HG03460 (cell line): ENCODE results near the gene MARF1.

Experiments used
- ATAC-seq: cut with Tn5 transposase; IDR thresholded peaks from one replicate; pipeline ENCODE4 v1.9.1; 2021; ENCODE audit not compliant: unreplicated experiment

Gene MARF1

DNA sequence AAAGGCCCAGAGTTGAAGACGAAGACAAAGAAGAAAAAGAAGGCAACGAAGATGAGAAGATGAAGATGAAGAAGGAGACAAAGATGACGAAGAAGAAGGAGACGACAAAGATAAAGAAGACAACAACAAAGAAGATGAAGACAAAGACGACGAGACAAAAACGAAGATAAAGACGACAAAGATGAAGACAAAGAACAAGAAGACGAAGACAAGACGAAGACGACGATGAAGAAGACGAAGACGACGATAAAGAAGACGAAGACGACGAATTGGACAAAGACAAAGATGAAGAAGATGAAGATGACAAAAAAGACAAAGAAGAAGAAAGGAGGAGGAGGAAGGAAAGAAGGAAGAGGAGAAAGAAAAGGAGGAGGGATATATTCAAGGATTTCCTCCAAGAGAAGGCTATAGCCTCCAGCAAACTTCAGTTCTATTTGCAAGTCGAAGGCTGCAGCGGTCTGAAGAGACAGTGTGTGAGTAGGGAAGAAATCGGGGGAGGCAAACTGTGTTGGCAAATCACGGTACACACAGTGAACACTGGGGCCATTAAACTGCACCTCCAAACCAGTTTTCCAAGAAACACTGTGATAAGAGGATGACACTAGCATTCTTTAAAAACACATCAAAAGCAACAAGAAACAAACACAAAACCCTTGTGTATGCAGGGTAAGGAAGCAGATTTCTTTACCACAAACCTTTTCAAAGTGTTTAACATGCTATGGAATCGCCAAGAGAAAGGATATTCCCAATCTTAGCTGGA, 40.5 kb downstream of the MARF1 start:
- no peak for ATAC-seq

DNA sequence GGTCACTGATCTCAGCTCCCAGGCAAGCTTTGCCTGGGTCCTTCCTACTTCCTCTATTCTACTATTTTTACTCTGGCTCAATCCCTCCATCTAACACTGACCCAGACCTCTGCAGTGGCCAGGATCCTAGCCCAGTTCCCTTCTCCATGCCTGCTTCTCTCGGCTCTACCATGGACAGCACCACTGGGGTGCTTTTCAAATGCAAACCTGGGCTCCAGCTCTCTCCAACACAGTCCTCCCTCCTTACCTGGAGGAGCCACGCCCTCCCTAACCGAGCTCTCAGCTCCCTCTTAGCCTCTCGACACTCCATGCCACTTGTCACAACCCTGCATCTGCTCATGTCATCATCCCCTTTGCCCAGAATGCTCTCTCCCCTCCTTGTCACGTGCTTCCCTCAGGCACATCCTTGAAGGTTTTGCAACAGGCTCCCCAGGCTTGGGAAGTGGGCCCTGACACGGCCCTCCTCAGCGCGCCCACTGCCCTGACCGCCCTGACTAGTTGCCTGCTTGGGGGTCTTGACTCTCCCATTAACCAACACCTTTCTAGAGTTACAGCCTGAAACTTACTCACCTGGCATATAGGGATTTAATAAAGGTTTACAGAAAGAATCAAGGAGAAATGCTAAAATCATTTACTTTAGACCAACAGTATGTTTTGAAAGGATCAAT, 41.6 kb downstream of the MARF1 start:
- no peak for ATAC-seq

DNA sequence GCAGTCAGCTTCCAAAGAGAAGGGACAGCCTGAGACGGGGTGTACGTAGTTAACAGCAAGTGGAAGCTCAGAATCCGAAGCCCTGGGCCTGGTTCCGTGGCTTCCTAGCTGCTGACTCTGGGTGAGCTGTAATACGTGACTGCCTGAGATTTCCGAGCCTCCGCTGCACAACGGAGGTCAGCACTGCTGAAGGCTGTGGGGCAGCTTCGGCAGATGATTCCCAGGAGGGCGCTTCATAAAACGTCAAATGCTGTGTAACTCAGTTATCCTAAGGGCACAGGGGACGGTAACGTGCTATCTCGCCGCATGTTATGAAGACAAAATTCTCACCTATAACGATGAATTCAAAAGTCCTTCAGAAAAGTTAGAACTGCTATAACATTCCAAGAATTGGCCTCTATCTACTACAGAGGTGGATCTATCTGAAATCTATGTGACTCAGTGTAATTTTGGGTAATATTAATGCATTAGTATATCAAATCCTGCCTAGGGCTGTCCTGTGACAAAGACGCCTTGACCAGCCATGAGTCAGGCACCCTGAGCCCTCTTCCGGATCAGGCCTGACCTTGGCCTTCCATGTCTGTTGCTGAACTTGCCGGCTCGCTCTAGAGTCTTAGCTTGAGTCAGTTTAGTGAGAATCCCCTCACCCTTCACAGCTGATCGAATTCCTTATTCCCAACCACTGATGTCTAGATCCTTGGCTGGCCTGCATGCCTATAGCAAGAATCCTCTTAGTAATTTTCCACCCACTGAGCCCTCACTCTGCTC, 43.5 kb downstream of the MARF1 start:
- ATAC-seq, result no peak

DNA sequence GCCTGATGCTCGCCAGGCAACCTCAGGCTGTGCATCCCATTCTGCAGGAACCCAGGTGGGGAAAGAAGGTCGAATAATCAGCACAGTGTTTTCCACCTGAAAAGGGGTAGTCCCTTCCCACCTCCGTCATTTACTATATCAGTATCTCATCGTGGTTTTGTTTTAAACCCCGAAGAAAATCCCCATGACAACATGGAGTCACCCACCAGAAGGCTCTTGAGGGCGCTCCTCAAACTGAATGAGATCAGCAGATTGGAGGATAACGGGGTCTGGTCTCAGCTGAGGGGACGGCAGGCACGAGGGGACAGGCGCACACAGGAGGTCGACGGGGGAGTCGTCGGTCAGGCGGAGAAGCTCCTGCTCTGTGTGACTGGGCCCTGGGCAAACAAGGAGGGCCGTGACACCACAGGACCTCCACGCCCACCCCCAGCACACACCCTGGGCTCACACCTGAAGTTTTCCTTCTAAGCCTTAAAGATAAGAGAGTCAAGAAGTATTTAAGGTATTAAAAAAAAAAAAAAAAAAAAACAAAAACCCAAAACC, 44.2 kb downstream of the MARF1 start:
- ATAC-seq, result no peak

DNA sequence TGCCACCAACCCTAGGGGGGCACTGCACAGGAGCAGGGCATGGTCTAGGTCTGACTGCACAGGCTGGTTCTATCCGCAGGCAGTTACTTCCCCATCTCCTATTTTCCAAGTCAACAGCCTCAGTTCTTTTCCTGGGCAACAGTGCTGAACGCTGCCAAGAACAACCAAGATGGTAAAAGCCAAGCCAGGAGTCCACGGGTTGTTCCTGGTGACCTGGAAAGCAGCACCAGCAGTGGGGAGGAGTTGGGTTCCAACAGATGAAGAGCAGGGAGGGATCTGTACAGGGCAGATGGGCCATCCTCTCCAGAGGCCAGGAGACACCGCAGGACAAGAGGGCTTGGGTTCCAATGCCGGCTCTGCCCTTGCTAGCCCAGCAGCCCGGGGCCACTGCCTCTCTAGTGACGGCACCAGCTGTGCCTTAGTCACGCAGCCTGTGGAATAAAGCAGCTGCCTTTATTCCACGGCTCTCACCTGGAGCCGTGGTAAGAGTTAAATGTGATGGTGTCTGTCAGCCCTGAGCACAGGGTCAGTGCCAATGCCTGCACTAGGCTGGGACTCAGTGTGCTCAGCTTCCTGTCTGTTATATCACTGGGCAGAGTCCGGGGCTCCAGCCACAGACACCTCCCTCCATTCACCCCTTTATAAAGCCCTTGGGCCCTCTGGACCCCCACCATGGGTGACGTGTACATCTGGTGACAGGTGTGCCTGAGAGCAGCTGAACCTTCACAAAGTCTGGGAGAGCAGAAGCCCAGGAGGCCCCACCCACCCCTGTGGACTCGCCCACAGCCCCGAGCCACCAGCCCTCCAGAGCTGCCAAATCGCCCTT, 44.9 kb downstream of the MARF1 start:
- no peak for ATAC-seq

DNA sequence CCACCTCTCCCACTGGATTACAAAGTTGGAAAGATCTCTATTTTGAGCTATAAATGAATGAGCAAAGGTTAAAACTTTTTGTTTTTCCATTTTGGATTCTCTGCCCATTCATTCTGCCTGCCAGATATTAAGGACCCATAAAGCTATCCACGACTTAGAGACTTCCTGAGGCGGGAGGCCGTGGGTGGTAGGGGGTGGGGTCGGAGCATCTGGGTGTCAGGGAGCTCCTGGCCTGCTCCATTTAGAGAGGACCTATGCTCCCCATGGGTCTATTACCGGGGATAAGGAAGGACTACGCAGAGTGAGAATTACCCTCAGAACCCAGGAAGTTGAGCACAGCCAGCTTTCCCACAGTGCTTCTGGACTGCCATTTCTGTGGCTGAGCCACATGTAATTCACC, 45.8 kb downstream of the MARF1 start:
- no peak for ATAC-seq

DNA sequence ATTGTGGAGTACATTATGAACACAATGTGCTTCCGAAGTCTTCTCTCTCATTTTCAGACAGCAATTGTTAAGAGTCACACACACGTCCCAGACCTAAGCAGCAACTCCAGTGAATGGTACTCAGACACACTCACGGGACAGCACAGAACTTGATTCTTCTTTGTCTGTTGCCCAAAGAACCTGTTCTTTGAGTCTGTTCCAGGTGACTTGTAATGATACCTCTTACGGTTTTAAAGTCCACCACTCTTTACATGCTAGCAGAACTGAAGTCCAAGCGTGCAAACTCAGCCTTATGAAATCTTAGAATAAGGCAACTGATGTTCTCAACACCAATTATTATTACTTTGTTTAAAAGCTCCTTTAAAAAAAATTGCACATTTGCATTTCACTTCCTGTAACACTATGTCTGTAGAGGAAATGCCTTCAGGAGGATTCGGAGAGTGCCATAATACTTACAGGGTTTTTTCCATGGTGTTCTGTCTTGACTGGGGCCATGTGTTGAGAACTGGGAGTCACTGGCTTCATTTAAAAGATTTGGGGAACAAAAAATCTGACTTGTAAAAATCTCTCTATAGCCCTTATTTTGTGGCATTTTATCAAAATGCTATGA, 48.1 kb downstream of the MARF1 start:
- no peak for ATAC-seq

DNA sequence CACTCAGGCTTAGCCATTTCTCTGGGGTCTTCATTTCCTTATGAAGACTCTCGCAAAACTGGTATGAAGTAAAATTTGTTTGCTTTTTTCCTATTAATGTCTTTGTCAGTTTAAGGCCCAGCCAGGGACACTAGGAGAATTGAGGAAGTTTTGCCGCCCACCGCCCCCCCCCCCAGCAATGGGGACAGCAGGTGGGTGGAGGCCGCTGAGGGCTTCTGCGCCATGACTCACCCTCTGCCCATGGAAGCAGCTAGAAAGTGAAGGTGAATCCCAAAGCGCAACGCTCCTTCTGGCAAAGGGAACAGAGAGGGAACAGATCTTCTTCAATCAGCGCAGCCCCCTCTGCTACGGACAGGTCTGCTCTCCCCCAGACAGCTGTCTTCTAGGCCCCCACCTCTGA, 49.7 kb downstream of the MARF1 start:
- no peak for ATAC-seq

DNA sequence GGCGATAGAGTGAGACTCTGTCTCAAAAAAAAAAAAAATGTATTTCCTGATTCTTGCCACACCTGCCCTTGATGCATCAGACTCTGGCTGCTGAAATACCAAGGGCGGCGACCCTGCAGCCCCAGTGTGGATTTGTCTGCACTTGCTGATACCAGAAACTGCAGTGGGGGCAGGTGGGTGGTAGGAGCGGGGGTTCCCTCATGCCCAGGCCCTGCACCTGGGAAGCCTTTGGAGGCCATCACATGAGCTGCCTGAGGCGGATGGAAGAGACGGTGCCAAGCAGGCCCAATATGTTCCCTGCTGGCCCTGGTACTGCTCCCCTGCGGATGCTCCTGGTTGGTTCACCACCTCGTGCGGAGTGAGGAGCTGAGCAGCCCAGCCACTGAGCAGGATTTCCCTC, 50.6 kb downstream of the MARF1 start:
- no peak for ATAC-seq

DNA sequence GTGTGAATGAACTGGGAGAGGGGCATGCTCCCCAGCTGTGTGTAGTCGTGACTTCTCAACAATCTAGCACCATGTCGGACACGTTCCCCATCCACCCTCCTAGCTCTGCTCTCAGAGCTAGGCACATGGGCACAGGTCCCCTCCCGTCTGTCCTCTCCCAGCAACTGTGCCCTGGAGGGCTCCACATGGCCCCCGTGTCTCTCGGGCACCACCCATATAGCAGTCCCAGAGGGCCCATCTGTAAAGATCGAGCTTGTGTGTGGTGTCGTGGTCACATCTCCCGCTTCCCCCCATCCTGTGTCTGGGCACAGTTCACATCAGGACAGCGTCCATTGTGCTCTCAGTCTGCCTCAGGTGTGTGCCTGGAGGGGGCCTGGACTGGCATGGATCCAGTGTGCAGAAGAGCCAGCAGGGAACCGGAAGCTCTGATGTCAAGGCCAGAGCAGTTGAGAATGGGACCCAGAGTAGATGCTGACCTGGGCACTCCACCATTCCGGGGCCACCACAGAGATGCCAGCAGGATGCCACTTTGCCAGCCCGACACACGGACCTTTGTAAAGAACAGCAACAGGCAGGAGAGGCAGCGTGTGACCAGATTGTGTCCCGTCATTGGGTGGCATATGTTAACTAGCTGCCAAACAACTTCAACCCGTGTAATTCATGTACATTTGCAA, 55.7 kb downstream of the MARF1 start:
- no peak for ATAC-seq

DNA sequence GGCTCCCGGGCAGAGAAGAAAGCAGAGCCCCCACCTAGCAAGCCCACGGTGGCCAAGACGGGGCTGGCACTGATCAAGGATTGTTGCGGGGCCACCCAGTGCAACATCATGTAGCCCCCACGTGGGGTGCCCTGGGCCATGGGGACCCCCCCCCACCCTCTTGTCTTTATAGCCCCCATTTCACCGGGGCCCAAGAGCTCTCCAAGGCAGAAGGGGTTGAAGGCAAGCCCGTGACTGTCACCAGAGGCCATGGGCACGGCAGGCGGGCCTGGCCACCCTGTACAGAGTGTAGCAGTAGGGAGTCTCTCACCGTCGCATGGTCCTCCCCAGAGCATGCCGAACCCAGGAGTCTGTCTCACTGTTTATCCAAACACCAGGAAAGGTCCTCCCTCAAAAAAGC, 56.2 kb downstream of the MARF1 start:
- ATAC-seq, result no peak

DNA sequence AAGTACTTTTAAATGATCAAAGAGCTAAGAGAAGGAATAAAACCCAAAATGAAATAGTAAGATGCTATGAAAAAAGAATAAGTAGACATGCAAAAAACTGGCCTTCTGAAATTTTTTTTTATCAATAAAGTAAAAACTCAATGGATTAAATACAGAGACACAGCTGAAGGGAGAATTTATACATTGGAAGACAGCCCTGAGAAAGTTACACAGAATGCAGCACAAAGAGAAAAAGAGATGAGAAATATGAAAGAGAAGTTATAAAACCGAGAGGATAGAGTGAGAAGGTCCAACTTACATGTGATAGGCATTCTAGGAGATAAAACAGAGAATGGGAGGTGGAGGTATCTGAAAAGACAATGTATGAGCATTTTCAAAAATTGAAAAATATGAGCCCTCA, 57.0 kb downstream of the MARF1 start:
- no peak for ATAC-seq

DNA sequence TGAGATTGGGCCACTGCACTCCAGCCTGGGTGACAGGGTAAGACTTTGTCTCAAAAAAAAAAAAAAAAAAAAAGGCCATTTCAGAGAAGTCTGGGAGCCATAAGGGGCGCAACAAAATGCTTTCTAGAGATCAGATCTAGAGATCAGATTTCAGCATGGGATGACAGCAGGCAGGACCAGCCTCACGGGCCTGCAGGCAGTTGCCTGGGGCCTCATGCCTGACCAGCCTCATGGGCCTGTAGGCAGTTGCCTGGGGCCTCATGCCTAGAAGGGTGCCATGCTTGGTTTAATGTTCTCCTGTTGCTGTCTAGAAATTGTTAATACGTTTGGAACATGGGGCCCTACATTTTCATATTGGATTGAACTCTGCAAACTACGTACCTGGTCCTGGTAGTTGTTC, 59.4 kb downstream of the MARF1 start:
- no peak for ATAC-seq

DNA sequence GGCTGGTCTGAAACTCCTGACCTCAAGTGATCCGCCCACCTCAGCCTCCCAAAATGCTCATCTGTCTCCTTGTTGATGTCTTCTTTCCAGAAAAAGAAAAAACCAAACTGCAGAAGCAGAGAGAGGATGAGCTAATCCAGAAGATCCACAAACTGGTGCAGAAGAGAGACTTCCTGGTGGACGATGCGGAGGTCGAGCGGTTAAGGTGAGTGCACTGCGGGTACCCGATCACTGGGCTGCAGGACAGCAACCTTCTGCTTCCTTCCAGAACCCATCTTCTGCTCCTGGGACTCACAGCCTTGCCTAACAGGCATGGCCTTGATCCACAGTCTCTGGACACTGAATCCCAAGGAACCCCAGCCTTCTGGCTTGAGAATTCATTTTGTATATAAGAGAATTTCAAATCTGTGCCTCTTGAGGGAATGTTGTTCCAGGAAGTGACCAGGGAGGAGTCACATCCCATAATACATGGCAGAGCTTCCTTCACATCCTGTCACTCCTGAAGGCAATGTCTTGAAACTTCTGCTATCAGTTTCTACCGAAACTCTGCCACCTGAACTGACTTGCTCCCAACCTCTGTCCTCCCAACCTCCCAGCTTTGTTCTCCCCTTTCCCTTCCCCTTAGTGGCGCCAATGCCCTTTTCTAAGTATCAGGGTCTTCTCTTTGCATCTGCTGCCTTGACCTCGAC, 61.7 kb downstream of the MARF1 start:
- ATAC-seq, result no peak

DNA sequence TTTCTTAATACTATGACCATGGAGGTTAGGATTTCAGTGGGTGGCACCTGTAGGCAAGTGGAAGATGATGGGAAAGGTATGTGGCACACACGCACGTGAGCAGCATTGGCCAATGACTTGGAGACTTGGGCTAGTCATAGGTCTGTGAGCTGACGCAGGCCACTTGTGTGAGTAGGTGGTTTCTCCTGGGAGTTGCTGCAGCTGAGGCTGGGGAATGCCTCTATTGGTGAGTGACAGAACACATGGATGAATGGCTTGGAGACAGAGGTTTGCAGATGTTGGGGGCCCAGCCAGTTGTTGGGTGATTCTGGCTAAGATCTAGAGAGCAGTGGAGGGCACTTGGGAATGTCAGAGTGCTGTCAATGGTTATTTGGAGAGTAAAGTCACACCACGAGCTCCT, 64.1 kb downstream of the MARF1 start:
- no peak for ATAC-seq

DNA sequence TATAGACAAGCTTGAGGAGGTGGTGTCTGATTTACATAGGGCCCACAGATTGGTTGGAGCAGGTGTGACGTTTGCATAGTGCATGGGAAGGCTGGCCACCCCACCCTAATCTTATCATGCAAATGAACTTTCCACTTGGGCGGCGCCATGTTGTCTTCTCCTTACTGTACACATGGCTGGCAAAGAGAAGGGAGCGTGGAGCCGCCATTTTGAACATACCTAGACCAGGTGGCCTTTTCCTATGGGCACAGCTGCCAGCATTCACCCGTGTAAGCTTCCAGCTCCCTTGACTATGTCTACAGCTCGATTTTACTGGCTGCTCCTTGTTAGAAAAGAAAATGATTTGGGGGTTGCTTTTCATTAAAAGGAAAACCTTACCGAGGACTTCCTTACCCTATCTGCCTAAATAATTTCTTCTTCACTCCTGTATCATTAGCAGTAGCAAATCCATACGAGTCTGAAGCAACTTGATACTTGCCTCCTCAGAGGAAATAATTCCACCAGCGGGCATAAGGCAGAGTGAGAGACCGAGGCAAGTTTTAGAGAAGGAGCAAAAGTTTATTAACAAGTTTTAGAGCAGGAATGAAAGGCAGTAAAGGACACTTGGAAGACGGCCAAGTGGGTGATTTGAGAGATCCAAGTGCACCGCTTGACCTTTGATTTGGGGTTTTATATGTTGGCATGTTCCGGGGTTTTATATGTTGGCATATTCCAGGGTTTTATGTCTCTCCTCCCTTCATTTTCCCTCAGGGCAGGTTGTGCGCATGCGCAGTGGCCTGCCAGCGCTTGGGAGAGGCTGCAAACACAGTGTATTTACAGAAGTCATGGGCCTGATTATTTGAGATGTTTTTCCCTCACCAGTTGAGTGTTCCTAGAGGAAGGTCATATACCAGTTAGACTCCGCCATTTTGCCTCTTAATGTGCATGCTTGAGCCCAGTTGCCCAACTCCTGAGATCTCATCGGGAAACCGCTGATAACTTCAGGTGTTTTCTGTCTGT, 65.7 kb downstream of the MARF1 start:
- no peak for ATAC-seq

DNA sequence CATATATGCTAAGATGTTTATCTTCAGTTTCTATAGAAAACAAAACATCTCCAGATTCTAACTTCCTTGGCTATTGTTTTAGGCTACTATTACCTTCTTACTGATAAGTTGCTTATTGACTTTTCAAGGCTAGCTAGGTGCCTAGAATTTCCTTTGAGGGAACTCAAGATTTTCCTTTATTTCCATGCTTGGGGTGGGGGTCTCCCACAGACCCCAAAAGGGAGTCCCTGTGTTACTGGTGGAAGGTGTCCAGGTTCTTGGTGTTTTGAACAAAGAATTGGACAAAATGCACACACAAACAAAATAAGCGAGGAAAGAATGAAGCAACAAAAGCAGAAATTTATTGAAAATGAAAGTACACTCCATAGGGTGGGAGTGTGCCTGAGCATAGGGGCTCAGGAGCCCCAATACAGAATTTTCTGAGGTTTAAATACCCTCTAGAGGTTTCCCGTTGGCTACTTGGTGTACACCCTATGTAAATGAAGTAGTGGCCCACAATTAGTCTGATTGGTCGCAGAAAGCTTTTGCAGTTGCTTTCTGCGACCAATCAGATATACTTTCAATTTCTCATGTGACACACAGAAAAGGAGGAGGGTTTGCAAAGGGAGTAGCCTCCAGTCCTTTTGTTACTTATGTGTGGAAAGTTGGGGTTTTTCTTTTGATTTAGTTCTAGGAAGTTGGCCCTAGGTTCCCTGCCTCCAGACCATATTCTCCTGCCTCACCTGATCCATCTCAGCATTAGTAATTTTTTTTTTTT, 67.5 kb downstream of the MARF1 start:
- no peak for ATAC-seq

DNA sequence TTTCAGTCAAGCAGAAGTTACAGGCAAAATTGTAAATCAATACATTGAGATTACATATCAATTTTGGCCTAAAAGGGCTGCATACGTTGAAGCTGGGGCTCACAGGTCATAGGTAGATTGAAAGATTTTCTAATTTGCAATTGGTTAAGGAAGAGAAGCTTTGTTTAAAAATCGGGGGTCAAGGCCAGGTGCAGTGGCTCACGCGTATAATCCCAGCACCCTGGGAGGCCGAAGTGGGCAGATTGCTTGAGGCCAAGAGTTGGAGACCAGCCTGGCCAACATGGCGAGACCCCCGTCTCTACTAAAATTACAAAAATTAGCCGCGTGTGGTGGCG, 68.4 kb downstream of the MARF1 start:
- ATAC-seq, result no peak
